HEK293 (cell line): ENCODE data around the gene NXN.

Experiments used
- CTCF ChIP-seq: fragments of 450-650 bp; formaldehyde crosslinking; IDR thresholded peaks from 2 replicates; pipeline ENCODE4 v1.5.1; 2016; ENCODE audit warnings: missing biosample characterization, missing genetic modification characterization
- IKZF3 ChIP-seq: fragments of 450-650 bp; IDR thresholded peaks from 2 replicates; pipeline ENCODE4 v1.5.0; 2018; ENCODE audit warnings: missing biosample characterization, mild to moderate bottlenecking, missing genetic modification characterization, moderate library complexity
- TCF7L2 ChIP-seq: IDR thresholded peaks from 2 replicates; pipeline ENCODE4 v1.6.1; 2011; ENCODE audit warnings: low read depth, mild to moderate bottlenecking, inconsistent platforms, low read length, moderate library complexity, borderline replicate concordance
- ZBTB17 ChIP-seq: fragments of 450-650 bp; formaldehyde crosslinking; IDR thresholded peaks from 2 replicates; pipeline ENCODE4 v1.5.1; 2016; ENCODE audit warnings: missing biosample characterization, missing genetic modification characterization
- ZBTB26 ChIP-seq: fragments of 450-650 bp; formaldehyde crosslinking; optimal IDR thresholded peaks from 2 replicates; pipeline ENCODE3; 2016; ENCODE audit warnings: missing biosample characterization, mild to moderate bottlenecking, missing genetic modification characterization
- ZBTB6 ChIP-seq: fragments of 450-650 bp; formaldehyde crosslinking; IDR thresholded peaks from 2 replicates; pipeline ENCODE4 v1.5.1; 2017; ENCODE audit warnings: missing biosample characterization, missing genetic modification characterization
- ZNF274 ChIP-seq, 2 experiments: fragments of 200-500 bp in 1 of 2; fragments of 450-650 bp in 1 of 2; sonication (Bioruptor generic) in 1 of 2; formaldehyde crosslinking in 1 of 2; IDR thresholded peaks; 2 replicates each; pipeline versions ENCODE4 v1.5.1 to v1.6.1; 2014 to 2016; ENCODE audit warnings: borderline replicate concordance in 1 of 2, inconsistent platforms in 1 of 2, low read length in 1 of 2, missing biosample characterization in 1 of 2, missing genetic modification characterization in 1 of 2
- ZNF280D ChIP-seq: fragments of 450-650 bp; formaldehyde crosslinking; IDR thresholded peaks from 2 replicates; pipeline ENCODE4 v1.5.1; 2016; ENCODE audit warnings: missing biosample characterization, missing genetic modification characterization
- ZNF510 ChIP-seq: fragments of 450-650 bp; formaldehyde crosslinking; IDR thresholded peaks from 2 replicates; pipeline ENCODE4 v1.5.1; 2018; ENCODE audit warnings: mild to moderate bottlenecking, missing genetic modification characterization, missing biosample characterization; ENCODE audit not compliant: insufficient replicate concordance
- ZNF549 ChIP-seq: fragments of 450-650 bp; IDR thresholded peaks from 2 replicates; pipeline ENCODE4 v1.5.1; 2018; ENCODE audit warnings: missing biosample characterization, missing genetic modification characterization, mild to moderate bottlenecking, inconsistent platforms, moderate library complexity
- ZNF555 ChIP-seq: fragments of 450-650 bp; formaldehyde crosslinking; conservative IDR thresholded peaks from 2 replicates; pipeline ENCODE4 v1.5.1; 2017; ENCODE audit warnings: missing biosample characterization, mild to moderate bottlenecking, missing genetic modification characterization, inconsistent platforms
- ZNF621 ChIP-seq: fragments of 450-650 bp; formaldehyde crosslinking; IDR thresholded peaks from 2 replicates; pipeline ENCODE4 v1.5.1; 2017; ENCODE audit warnings: missing biosample characterization, missing genetic modification characterization
- ZNF76 ChIP-seq: fragments of 450-650 bp; formaldehyde crosslinking; IDR thresholded peaks from 2 replicates; pipeline ENCODE4; 2016; ENCODE audit warnings: low read depth, missing biosample characterization, missing genetic modification characterization, borderline replicate concordance
- TF ChIP-seq, protein P1 (sequence below): fragments of 450-650 bp; formaldehyde crosslinking; IDR thresholded peaks from 2 replicates; pipeline ENCODE4 v1.5.1; 2016; ENCODE audit warnings: missing biosample characterization, missing genetic modification characterization

DNA sequence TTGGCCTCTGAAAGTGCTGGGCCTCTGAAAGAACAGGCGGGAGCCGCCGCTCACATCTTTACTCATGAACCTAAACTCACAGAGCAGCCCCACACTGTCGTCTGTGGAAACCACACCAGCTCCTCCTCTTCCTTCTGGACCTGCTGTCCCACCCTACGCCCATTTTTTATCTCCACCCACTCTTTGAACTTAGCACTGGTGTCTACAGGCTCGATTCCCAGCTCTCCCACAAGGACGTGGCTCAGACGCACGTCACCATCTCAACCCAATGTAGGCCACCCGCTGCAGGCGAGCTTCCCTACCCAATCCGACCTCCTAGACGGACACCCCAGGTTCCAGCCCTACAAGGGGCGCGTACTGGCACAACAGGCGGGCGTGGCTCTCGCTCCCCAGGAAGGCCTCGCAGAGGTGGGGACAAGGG is 62.2 kb downstream of the NXN start:
- no peak for TF ChIP-seq ZBTB17 (tag by site-specific recombination)
- no peak for TF ChIP-seq ZBTB26 (tag by site-specific recombination)
- TF ChIP-seq ZNF555: no peak
- no peak for TF ChIP-seq ZBTB6 (tag by site-specific recombination)
- no peak for TF ChIP-seq ZNF76
- TF ChIP-seq, protein P1, sequence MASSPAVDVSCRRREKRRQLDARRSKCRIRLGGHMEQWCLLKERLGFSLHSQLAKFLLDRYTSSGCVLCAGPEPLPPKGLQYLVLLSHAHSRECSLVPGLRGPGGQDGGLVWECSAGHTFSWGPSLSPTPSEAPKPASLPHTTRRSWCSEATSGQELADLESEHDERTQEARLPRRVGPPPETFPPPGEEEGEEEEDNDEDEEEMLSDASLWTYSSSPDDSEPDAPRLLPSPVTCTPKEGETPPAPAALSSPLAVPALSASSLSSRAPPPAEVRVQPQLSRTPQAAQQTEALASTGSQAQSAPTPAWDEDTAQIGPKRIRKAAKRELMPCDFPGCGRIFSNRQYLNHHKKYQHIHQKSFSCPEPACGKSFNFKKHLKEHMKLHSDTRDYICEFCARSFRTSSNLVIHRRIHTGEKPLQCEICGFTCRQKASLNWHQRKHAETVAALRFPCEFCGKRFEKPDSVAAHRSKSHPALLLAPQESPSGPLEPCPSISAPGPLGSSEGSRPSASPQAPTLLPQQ (tag by site-specific recombination): no peak
- no peak for TF ChIP-seq TCF7L2
- no peak for TF ChIP-seq ZNF280D (tag by site-specific recombination)
- TF ChIP-seq ZNF621: no peak
- no peak for TF ChIP-seq CTCF
- no peak for TF ChIP-seq ZNF510
- TF ChIP-seq ZNF274 (IDR thresholded peaks at IDR 0.05; ENCODE audit: low read length): no peak
- no peak for TF ChIP-seq ZNF274 (tag by site-specific recombination; IDR thresholded peaks at IDR 0.05; ENCODE audit: borderline replicate concordance)
- TF ChIP-seq IKZF3: no peak
- no peak for TF ChIP-seq ZNF549 (tag by site-specific recombination)
